DMS 273 (cell line): ENCODE measurements around the gene CCKAR.
"Not testable (repeated sequence)": the region's sequence is repeated elsewhere in the genome, so short reads cannot be mapped to it uniquely, and the experiment has no call there.

Experiments used
- DNase-seq: peaks from one replicate; lab custom pipeline; 2025; ENCODE audit not compliant: unreplicated experiment; lab: John Stamatoyannopoulos, UW

CCKAR gene, protein sequence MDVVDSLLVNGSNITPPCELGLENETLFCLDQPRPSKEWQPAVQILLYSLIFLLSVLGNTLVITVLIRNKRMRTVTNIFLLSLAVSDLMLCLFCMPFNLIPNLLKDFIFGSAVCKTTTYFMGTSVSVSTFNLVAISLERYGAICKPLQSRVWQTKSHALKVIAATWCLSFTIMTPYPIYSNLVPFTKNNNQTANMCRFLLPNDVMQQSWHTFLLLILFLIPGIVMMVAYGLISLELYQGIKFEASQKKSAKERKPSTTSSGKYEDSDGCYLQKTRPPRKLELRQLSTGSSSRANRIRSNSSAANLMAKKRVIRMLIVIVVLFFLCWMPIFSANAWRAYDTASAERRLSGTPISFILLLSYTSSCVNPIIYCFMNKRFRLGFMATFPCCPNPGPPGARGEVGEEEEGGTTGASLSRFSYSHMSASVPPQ

DNA sequence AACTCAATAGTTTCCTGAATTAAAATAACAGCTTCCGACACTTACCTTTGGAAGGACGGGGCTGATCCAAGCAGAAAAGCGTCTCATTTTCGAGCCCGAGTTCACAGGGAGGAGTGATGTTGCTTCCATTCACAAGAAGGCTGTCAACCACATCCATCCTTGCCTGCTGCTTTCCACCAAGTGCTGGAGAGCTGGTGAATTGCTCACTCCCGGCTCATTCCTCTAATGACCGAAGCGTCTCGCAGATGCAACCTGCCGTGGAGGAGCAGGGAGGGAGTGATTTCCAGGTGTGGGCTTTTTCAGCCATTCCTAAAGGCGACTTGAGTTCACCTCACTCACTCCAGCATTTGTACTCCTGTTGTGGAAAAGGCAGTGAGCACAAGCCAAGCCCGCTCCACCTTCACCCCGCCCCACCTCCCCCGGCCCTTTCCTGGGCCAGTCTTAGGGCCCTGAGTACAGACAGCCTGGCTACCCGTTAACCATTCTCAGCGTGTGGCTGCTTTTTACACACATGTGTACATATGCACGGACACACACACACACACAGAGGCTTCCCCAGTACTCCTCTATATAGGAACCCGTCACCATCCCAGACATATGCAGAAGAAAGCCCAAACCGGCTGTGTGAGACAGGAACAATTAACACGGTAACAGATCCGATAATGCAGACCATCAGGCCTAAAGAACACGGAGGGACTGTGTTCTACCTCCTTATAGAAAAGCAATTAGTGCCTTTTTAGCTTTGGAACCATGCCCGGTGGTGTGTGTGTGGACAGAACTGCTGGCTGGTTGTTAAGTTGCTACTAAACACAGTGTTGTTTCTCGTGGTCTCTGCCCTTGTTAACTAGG is at the start of gene CCKAR:
CCKAR (minus strand) TSS at position 374 of the 849 bp plus-strand sequence; CDS start at position 157, 217 bp downstream.
- peak; percentile 39 for DNase-seq

DNA sequence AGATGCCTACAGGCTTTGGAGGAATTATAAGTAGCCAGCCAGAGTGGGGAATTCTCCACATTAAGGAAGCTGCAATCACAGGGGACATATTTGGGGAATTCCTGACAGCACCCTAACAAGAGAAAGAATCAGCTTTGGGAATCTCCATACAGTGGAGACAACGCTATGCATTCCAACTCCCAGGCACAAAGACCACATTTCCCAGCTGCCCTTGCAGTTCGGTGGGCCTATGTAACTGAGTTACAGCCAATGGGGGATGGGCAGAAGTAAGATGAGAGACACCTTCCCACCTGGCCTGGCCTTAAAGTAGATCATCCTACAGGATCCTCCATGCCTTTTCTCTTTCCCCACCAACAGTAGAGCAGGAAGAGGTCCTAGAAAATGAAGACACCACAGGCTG is 43.4 kb upstream of the CCKAR start:
- DNase-seq: no peak

DNA sequence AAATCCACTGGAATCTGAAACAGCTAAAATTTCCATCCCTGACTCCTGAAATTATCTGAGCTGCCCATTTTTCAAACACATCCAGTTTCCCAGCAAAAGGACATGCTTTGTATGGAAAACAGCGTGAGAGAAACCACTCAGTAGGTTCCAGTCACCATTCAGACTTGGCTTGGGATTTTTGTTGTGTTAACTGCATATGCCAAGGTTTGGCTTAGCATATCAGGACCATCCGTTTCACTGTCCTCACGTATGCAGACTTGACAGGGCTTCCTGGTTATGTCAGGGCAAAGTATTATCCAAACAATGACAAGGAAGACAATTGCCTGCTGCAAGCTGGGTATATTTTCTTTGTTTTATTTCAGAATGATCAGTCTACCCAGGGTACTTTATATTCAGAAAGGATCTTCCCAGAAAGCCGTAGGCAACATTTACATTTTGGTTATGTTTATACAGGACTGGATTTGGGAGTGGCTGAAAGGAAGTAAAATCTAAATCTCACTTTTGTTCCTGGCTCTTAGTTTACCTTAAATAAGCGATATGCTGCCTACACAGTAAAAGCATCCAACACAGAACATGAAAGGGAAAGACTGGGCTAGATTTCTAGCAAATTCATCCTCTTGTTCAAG is 41.3 kb upstream of the CCKAR start:
- no peak for DNase-seq

DNA sequence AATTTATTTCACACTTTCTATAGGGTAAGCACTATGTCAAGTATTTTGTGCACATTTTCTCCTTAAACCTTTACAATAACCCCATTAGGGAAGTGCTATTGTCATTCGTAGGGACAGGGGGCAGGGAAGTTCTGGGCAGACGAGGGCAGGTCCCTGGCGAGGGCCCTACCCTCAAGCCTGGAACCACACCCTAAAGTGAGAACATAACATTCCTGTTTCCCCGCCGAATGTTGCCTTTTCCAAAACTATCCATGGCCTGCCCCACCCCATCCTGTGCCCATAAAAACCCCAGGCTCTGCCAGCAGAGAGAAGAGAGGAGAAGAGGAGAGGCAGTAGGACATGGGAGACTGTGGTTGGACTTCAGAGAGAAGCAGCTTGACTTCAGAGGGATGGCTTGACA is 39.8 kb upstream of the CCKAR start:
- DNase-seq: no peak

DNA sequence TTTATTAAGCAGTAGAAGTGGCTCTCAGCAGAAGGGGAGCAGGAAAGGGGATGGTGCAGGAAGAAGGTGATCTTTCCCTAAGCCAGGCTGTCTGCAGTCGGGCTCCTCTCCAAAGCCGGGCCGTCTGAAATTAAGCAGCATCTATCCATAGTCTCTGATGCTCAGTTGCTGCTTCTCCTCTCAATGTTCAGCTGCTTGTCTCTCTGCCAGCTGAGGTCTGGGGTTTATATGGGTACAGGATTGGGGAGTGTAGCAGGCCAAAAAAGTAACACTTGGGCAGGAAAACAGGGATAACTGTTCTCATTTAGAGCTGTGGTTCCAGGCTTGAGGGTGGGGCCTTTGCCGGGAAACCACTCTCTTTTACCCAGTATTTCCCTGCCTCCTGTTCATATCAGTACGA is 39.2 kb upstream of the CCKAR start:
- DNase-seq: no peak

DNA sequence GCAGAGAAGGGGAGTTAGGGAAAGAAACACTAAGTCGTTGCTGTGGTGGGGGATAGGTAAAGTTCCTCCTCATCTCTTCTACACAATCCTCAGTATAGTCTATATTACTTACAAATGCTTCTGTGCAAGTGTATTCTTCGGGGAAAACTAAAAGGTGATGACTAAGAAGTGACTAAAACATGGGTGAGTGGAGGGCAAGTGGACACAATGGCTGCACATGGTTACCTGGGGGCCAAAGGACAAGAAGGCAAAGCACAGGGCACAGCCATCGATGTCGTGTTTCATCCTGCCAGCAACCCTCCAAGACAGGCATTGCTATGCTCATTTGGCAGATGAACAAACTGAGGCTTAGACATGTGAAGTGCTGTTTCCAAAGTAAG is 35.5 kb upstream of the CCKAR start:
- no peak for DNase-seq

DNA sequence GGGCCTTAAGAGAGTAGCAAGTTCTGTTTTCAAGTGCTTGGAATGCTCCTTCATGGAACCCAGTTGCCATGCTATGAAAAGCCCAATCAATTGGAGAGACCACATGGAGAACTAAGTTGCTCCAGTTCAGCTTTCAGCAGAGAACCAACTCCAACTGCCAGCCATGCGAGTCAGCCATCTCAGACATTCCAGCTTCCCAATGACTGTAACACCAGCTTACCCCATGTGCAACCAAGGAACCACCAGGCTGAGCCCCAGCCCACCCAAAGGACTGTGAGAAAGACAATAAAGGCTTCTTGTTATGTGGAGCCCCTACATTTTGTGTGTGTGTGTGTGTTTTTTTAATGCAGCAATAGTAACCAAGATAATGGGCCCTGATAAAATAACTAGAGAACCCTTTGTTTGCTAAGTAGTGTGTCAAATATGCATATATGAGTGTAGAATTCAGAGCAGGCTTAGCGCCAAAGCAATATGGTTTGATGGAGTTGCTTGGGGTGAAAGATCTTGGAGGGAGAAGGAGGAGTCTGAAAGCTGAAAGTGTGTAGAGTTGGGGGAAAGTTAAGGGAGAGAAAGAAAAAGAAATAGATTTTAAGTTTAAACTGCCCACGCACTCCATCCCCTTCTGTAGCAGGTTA is 35.0 kb upstream of the CCKAR start:
- DNase-seq: no peak

DNA sequence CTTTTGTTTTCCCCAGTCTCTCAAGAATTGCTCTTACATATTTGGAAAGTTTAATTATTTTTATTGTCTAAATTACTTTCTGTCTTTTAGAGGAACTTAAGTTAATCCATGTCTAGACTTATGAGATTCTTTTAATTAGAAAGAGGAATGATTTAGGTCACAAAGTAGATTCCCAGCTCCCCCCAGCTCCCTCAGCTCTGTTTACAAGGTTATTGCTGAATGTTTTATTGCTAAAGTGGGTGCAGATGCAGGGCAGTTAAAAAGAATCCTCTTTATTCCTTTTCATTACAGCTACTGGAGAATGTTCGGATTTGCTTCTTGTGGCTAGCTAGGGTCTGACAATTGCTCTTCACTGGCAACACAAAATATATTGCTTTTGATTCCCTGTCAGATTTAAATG is 33.7 kb upstream of the CCKAR start:
- DNase-seq: no peak

DNA sequence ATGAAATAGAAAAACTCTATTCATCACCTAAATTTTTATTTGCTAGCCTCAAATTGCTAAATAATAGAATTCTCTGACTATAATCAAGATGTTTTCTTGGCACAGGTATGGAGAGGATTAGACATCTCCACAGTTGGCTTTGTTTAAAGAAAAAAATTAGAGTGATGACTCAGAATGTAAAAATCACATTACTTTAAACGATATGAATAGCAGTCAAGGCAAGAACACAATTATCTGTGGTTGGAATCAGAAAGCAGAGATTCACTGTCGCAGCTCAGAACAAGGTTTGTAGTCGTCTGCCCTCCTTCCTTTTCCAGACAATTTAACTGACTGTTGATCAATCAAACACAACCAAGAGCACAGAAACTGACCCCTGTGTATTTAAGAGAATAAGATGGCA is 32.2 kb upstream of the CCKAR start:
- no peak for DNase-seq

DNA sequence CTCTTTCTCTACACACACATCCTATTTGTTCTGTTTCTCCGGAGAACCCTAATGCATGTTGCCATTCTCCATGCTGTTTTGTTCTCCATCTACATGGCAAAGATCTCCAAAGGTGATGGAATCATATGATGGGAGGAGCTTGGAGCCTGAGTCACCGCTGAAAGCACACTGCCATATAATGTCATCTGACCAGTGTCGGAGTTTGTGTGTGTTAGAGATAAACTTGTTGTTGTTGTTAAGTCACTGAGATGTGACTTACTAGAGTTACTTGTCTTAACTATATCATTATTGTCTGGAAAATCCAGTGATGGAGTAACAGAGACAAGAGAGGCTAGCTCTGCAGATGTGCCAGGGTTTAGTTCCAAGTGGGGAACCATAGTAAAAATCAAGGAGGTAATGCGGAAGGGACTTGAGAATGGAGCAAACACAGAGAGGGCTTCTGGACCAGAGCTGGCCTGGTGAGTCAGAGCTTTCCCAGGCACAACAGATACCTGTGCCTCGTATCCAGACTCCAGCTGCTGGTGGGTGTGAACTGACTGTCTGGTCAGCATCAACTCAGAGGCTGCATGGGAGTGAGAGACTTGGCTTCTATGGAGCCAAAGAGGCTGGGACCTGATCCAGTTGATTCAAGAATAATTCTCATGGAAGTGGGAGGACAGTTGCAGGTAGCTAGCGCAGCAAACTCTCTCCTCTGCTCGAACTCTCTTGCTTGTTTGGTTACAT is 30.6 kb upstream of the CCKAR start:
- no peak for DNase-seq

DNA sequence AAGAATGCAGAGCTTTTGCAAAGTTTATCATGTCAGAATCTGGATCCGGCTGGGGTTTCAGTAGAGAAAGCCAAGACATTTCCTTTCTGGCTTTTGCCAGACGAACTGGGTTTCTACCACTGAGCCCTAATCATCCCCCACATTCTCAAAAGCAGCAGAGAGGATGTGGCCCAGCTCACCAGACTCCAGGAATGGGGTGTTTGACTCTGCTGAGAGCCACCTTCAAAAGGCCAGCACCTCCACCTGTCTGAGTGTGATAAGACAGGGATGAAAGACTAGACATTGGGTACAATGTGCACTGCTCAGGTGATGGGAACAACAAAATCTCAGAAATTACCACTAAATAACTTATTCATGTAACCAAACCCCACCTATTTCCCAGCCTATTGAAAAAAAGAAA is 25.7 kb upstream of the CCKAR start:
- DNase-seq: no peak

DNA sequence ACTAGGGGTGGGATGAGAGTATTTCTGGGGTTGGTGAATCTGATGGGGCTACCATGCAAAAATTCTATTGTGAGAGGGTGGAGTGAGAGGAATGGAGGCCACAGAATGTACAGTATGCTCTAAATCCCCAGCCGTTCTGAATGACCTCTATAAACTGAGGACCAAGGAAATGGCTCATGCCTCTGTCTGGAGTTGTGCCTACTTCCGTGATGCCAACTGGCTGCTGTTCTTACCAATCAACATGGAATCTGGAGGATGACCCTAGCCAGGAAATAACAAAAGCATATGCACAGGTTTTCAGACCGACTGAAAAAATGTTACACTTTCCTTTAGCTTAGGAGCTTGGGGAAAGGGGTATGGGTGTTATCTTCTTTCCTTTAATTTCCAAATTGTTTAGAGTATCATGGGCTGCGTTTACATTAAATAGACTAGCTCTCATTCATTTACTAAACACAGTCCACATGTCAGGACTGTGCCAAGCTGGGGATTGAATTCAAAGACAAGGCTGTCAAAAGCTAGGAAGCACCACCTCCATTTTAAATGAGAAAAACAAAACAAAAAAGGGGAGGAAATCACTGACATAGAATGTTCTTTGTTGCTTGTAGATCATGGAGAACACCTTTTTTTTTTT is 20.2 kb upstream of the CCKAR start:
- DNase-seq: no peak

DNA sequence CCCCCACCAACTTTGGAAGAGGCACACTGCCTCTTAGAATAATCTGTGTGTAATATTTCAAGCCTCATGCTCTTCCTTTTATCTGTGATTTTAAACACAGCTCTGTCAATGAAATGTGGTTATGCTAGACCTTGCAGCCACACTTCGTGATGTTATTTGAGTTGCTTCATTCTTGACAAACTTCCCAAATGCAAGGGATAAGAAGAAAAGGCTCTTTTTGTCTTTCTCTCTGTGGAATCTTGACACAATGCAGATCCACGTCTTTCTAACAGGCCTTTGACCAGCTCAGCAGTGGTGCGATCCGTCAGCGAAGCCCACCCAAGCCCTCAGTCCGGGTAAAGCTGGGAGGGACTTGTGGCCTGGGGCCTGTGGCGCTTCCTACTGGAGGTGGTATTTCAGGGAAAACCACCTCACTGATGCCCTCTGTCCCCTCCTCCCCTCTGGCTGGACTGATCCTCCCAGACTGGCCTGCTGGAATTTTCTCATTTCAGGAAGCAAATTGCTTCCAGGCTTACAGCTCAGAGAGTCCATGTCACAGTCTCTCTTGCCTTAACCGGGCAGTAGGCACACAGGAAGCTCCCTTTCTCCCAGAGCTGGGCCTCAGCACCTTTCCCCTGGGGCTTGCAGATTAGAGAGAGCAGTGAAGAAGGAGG is 19.5 kb upstream of the CCKAR start:
- DNase-seq: no peak

DNA sequence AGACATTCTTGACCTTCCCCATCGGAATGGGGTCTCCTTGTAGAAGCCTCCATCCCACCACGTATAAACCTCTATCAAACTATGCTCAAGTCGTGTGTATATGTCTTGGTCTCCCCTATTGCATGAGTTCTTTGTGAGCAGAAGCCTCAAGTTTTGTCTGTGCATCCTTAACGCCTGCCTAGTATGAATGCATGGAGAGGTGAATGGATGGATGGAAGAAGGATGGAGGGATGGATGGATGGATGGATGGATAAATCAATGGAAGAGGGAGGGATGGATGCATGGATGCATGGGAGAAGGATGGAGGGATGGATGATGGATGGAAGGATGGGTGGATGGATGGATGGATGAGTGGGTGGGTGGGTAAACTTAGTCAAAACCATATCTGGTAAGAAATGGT is 17.0 kb upstream of the CCKAR start:
- no peak for DNase-seq

DNA sequence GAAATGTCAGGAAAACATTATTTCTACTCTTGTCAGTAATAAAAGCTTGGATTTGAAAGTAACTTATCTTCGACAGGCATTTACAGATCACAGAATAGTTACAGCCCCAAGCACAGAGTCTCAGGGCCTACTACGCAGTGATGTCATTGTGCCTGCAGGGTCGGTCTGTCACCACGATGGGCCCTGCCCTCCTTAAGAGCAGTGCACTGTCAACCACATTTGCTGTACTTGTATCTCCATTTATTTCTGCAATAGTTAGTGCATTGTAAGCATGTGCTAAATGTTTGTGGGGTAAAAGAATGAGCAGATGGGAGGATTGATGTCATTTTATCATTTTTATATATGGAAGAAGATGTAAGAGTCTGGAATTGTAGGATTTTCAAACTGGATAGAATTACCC is 13.6 kb upstream of the CCKAR start:
- no peak for DNase-seq

DNA sequence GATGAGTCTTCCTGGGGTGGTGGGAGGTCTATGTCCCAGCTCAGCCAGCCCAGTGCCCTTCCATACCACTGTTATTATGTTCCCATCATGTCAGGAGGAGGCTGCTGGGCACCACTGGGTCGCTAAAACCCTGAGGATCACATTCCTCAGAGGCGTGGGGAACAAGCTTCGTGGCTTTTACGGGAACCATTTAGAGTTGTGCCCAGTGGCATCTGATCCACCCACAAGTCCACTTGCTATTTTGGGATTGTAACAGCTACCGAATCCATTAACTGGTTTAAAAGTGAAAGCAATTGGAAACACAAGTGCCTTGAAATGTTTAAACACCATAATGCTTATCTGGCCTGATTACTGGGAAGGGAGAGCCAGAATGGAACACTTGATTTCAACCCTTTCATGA is 13.1 kb upstream of the CCKAR start:
- DNase-seq: no peak

DNA sequence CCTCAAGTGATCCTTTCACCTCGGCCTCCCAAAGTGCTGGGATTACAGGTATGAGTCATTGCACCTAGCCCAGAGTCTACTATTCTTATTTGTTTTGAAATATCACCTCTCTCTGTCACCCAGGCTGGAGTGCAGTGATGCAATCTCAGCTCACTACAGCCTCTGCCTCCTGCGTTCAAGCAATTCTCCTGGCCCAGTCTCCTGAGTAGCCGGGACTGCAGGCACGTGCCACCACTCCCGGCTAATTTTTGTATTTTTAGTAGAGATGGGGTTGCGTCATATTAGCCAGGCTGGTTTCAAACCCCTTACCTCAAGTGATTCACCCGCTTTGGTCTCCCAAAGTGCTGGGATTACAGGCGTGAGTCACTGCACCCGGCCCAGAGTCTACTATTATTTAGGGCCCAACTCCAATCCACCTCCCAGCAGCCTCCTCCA is 10.3 kb upstream of the CCKAR start:
- DNase-seq: not testable (repeated sequence)

DNA sequence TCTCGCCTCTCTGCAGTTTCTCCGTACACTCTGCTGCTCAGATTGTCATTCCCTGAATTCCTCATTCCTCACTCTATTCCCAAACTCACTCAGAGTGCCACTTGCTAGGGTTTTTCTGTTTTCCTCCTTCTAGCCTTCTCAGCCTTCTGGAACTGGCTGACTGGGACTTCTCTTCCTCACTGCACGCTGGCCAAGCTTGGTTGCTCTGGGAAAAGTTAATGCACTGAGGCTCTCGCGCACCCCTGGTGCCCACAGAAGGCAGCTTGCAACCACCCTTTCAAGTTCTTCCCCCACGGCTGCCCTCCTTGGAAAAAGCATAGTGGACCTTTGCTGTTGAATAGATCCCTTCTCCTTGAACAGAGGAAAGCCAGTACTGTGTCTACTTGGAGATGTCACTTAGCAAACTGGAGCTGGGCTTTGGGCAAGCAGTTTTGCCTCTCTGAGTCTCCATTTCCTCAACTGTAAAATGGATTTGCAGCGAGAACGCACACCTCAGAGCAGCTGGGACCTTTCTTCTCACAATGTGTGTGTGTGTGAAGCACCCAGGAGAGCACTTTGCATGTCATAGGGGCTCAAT is 6.0 kb upstream of the CCKAR start:
- no peak for DNase-seq

DNA sequence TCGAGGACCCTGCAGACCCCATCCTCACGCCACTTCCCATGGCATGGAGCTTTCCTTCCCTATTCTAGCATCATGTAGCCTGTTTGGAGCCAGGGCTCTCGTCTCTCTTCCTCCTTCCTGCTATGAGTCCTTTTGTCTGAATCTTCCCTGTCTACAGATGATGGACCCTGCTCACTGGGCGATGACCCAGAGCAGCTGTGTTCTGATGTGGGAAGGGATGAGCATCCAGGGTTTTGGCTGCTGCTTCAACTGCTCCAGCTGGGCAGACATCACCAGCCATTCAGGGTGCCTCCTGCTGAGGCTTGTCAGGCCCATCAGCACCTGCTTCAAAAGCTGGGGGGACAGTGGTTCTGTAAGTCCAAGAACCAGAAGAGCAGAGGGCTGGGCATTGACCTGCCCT is 3.2 kb upstream of the CCKAR start:
- no peak for DNase-seq
